GM19397 (cell line): ENCODE results near the gene SCAF4.
"Not testable (repeated sequence)": the region's sequence is repeated elsewhere in the genome, so short reads cannot be mapped to it uniquely, and the experiment has no call there.

Experiments
- ATAC-seq: cut with Tn5 transposase; IDR thresholded peaks from one replicate; pipeline ENCODE4 v1.9.1; 2021; ENCODE audit warnings: mild to moderate bottlenecking, moderate library complexity; ENCODE audit not compliant: unreplicated experiment

The SCAF4 gene

DNA sequence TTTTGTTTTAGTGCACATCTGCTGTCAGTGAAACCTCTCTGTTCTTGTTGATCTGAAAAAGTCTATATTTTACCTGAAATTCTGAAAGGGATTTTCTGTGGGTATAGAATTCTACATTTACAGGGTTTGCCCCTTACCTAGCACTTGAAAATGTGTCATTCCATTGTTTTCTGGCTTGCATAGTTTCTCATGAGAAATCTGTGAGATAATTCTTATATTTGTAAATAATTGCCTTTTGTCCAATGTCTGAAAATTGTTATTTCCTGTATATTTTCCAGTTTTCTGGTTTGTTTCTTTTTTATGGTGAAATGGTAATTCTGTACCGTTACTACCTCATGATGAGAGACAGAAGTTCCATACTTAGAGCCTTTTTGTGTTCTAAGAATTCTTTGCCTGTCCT lies 11.8 kb upstream of the SCAF4 start:
- ATAC-seq = no peak

DNA sequence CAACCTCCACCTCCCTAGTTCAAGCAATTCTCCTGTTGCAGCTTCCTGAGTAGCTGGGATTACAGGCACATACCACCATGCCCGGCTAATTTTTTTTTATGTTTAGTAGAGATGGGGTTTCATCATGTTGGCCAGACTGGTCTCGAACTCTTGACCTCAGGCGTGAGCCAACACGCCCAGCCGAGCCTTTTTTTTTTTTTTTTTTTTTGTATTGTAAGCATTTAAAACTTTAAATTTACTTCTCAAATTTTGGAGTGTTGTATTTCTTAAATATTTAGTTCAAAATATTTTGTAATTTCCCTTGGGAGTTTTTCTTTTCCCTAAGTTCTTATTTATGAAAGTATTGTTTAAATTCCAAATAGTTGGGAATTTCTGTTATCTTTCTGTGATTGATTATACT lies 9.2 kb upstream of the SCAF4 start:
- no peak for ATAC-seq

DNA sequence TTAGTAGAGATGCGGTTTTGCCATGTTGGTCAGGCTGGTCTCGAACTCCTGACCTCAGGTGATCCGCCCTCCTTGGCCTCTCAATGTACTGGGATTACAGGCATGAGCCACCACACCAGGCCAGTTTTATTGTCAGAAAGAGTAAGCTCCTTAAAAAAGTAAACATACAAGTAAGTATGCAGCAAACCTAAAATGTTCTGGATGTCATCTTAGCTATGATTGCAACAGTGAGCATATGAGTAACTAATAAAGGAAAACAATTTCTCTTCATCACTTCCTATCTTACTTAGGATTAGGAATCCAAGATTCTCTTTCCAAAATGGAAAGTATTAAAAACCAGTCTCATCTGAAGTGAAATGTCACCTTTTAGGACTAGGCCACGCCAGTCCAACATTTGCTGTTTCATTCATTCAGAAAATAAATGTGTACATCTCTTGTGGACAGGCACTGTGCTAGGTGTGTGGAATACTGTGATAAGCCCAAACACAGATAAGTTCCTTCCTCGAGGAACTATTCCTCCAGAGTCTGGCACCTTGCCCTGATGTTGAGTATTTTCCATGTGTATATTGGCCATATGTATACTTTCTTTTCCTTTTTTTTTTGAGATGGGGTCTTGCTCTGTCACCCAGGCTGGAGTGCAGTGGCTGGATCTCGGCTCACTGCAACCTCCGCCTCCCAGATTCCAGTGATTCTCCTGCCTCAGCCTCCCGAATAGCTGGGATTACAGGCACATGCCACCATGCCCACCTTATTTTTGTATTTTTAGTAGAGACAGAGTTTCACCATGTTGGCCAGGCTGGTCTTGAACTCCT lies 5.9 kb upstream of the SCAF4 start:
- ATAC-seq = not testable (repeated sequence)

- no peak for ATAC-seq
These were observed 3.6 kb upstream of the SCAF4 start for GRCh38 chr21:31735511-31735992.

GRCh38 chr21:31733551-31734149 lies 1.7 kb upstream of the SCAF4 start:
- ATAC-seq = no peak

GRCh38 chr21:31732597-31733550 lies 956 bp upstream of the SCAF4 start:
- no peak for ATAC-seq

DNA sequence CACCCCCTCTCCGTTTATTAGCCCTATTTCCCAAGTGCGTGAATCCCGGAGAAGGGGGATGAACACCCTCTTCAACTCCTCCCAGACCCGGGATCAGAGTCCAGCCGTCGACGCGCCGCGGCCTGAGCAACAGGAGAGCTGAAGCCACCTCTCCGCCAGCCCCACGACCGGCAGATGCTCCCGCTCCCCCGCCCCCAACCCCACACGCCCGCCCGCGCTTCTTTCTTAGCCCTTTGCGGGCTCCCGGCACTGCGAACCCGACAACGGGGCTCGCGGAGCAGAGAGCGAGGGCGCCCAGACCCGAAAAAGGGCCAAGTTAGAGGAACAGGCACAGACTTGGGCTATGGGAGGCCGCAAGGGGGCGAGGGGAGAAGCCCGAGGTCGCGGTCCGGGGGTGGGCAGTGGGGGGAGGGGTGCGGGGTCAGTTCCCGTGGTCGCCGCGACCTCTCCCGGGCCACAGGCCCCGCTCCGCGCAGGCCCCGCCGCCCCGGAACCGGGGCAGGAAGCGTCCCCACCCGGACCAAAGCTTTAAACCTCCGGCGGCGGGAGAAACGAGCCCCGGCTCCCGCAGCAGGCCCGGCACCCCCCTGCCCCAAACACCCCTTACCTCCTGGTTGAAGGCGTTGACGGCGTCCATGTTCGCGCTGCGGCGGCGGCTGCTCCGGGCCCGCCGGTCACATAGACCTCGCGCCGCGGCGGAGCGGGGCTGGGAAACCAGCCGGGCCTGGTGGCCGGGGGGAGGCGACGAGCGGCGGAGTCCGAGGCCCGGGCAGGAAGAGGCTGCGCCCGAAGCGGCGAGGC lies 662 bp downstream of the SCAF4 start:
- ATAC-seq = peak; percentile 22

DNA sequence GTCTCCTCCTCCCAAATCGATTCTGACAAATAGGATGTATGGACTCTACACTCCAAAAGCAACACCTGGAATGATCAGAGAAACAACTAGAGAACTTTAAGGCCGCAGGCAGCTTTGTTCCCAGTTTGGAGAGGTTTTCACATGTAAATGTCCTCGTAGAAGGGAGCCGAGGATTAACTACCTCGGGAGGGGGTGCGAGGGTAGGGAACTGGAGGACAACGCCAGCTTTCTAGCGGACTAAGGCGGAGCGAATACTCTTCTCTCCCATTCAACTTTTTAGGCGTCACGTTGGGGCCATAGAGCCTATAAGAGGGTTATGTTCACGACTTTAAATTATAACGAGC lies 1.2 kb downstream of the SCAF4 start:
- no peak for ATAC-seq

DNA sequence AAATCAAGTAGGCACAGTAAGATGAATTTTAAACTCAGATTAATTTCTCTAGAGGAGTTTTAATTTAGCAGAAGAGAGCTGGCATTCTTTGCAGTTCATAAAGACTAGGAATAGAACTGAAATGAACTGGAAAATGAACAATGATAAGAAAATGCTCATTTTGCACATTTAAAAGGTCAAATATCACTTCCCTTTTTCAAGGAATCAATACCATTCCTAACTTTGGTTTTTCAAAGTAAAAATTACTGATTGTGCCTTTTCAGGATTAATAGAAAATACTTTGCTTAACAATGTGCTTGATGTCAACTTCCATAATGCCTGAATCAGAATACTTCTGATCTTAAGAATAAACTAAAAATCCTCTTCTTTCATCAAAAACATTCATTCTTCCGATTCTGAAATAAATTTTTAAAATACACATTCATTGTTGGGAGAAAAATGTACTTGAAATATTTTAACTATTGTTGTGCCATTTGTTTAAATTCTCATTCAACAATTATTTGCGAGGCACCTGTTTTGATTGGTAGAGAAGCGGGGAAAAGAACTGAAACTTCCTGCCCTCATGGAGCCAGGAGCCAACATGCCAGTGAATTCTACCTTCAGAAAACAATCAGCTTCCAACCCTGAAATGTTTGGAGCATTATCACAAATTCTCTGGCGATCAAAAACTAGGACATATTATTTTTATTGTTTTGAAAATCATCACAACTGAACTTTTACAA lies 2.1 kb downstream of the SCAF4 start:
- no peak for ATAC-seq

DNA sequence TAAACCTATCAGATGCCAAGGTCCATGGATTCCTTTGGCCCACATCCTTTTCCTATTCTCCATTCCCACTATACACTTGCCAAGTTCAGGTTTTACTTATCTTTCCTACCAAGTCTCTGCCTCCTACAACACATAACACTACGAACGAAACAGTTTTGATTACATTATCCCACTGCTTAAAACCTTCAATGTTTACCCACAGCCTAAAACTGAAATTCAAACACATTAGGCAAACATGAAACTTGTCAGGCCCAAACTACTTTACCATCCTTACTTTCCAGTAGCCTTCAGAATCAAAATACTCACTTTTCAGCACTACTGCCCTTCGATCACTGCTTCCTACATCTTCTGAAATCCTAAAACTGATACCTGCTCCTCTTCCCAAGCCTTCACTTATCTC lies 3.0 kb downstream of the SCAF4 start:
- ATAC-seq = no peak

GRCh38 chr21:31728191-31728590 lies 3.7 kb downstream of the SCAF4 start:
- no peak for ATAC-seq

DNA sequence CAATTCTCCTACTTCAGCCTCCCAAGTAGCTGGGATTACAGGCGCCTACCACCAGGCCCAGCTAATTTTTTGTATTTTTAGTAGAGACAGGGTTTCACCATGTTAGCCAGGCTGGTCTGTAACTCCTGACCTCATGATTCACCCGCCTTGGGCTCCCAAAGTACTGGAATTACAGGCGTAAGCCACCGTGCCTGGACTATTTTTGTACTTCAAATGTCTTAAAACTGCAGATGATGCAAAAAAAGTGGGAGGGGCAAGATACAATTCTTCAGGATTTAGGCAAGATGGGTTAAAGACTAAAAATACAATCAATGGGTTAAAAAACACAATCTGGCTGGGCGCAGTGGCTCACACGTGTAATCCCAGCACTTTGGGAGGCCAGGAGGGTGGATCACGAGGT lies 4.7 kb downstream of the SCAF4 start:
- no peak for ATAC-seq

- ATAC-seq = no peak
These were observed 5.5 kb downstream of the SCAF4 start for GRCh38 chr21:31726407-31726806.

DNA sequence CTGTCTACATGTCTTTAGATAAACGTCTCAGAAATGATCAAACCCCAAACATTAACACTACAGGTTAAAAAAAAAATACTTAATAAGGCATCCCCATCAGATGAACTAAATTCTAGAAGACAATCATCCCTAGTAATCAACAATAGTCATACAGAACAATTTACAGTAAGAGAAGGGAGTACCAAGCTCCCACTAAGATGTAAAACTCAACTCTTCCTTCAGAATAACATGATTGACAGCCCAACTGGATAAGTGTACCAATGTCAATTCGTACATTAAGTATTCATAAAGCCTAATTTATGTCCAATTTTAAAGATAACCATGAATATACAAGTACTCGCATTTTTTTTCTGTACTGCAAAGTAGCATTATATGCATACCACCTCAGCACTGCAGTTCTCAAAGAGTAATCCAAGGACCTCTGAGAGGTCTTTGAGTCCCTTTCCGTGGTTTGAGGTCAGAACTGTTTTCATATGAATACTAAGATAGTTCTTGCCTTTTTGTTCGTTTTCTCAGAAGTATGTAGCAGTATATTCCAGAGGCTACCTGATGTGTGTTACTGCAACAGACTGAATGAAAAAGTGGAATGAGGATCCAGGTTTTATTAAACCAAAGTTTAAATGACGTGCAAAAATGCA lies 6.6 kb downstream of the SCAF4 start:
- no peak for ATAC-seq

- ATAC-seq = no peak
These were observed 7.4 kb downstream of the SCAF4 start for GRCh38 chr21:31724552-31724951.

GRCh38 chr21:31721381-31721780 lies 10.5 kb downstream of the SCAF4 start:
- ATAC-seq = no peak

- ATAC-seq = no peak
These were observed 11.2 kb downstream of the SCAF4 start for GRCh38 chr21:31720739-31721138.

DNA sequence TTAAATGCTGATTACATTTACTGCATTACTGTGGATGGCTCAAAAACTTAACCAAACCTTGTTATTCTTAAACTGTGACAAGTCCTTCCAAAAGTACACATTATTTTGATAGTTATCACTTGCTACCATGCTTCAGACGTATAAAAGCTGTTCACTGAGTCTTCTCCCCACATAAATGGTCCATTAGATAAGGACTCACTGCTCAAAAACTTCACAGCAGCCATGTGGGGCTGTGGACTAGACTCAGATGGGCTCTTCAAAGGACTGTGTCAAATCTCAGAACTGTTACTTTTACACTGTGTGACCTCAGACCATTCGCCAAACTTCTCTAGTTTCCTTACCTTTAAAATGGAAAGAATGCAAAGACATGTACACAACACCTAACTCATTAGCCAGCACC lies 11.6 kb downstream of the SCAF4 start:
- no peak for ATAC-seq

DNA sequence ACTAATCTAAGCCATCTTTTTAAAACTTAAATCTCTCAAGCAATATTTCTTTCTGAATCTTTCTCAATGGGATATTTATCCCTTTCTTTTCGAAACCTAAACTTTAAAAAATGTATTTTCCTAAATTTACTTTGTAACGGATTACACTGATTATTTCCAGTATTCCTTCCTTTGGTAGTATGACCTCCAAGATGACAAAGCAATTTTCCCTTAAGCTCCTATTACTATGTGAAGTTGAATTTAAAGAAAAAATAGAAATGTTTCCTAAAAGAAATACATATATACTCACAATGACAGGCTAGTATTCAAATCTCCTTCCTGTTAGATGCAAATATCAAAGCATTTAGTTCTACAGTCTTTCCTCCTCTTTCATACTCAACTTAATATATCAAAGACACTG lies 15.8 kb downstream of the SCAF4 start:
- ATAC-seq = no peak
